Fibroblast of mammary gland (primary cell): ENCODE data around the gene HIPK1.
A peak's percentile ranks its signal among the peaks of the same experiment; 100 is the strongest.

ENCODE experiments used
- DNase-seq: peaks from one replicate; pipeline ENCODE4 v3.0.0-alpha.2; 2010; ENCODE audit warnings: low read depth
- H3K4me3 ChIP-seq: 2 replicates; pipeline ENCODE4 v1.5.1; 2011; ENCODE audit warnings: low read depth, mild to moderate bottlenecking, low read length, moderate library complexity; ENCODE audit not compliant: control insufficient read depth
- TF ChIP-seq, protein P1 (sequence below): conservative IDR thresholded peaks from 2 replicates; pipeline ENCODE4 v1.5.1; 2011; ENCODE audit warnings: low read depth, low read length, inconsistent platforms; ENCODE audit not compliant: control insufficient read depth, insufficient read depth

The HIPK1 gene

DNA sequence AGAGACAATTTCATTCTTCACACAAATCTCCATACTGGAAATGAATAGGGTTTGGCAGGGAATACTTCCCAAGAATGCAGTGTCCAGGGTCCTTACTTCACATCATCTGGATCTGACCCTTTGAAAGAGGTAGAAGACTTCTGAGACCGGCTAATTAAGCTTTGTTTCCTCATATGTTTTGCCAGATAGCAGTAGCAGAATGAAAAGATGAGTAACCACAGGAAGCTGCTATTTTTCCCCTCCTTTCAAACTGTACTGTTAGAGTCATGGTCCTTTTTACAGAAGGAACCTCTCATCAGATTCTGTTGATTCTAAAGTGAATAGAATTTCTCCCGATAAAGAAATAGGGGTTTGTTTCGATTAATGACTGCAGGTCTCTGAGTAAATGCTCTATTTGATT lies 48.8 kb downstream of the HIPK1 start:
- TF ChIP-seq, protein P1, sequence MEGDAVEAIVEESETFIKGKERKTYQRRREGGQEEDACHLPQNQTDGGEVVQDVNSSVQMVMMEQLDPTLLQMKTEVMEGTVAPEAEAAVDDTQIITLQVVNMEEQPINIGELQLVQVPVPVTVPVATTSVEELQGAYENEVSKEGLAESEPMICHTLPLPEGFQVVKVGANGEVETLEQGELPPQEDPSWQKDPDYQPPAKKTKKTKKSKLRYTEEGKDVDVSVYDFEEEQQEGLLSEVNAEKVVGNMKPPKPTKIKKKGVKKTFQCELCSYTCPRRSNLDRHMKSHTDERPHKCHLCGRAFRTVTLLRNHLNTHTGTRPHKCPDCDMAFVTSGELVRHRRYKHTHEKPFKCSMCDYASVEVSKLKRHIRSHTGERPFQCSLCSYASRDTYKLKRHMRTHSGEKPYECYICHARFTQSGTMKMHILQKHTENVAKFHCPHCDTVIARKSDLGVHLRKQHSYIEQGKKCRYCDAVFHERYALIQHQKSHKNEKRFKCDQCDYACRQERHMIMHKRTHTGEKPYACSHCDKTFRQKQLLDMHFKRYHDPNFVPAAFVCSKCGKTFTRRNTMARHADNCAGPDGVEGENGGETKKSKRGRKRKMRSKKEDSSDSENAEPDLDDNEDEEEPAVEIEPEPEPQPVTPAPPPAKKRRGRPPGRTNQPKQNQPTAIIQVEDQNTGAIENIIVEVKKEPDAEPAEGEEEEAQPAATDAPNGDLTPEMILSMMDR: no peak
- H3K4me3 ChIP-seq: no peak overlapping the region
- DNase-seq: no peak

DNA sequence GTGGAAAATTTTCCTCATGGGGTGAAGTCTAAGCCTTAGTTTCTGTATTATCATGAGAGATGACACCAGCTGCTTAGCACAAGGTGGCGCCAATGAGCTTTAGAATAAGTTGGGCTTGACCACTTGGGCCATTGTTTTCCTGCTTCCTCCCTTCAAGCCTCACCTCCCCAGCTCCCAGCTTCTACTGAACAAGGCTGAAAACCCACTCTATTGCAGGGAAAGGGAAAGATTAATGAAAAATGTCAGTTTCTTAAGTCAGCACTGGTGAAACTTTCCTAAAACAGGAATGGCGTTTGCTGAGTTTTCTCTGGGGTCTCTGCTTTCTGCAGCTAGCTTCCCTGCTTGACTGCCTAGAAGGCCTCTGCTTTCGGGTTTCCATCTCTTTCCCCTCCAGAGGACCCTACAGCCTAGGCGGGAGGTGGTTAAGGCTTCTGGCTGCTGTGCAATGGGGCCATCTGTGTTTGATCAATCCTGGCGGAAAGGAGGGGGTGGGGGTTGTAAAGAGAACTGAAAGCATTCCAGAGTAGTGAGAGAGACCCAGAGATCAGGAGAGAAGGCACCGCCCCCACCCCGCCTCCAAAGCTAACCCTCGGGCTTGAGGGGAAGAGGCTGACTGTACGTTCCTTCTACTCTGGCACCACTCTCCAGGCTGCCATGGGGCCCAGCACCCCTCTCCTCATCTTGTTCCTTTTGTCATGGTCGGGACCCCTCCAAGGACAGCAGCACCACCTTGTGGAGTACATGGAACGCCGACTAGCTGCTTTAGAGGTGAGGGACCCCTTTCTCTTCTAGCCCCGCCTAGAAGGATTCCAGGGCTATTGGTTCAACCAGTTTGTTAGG lies 50.0 kb downstream of the HIPK1 start, which contains the start of gene OLFML3:
OLFML3 (plus strand) TSS at position 612 of the 840 bp plus-strand sequence; CDS start at position 655, 43 bp downstream.
- peak; percentile 98 for DNase-seq
- TF ChIP-seq, protein P1: peak; percentile 75
- H3K4me3 ChIP-seq: peak within 1 kb of the TSS; percentile 48

DNA sequence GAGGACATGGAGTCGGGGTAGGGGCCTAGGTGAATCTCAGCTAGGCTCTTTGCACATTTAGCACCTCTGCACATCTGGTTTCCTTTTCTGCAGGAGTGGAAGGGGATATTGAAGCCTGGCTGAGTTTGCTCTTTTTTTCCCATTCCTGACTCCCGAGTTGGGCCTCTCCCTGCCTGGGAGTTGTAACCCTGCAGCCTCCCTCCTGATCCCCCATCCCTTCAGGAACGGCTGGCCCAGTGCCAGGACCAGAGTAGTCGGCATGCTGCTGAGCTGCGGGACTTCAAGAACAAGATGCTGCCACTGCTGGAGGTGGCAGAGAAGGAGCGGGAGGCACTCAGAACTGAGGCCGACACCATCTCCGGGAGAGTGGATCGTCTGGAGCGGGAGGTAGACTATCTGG lies 51.0 kb downstream of the HIPK1 start:
- TF ChIP-seq, protein P1: no peak
- peak overlapping the region; percentile 48 for H3K4me3 ChIP-seq
- DNase-seq: peak; percentile 54

DNA sequence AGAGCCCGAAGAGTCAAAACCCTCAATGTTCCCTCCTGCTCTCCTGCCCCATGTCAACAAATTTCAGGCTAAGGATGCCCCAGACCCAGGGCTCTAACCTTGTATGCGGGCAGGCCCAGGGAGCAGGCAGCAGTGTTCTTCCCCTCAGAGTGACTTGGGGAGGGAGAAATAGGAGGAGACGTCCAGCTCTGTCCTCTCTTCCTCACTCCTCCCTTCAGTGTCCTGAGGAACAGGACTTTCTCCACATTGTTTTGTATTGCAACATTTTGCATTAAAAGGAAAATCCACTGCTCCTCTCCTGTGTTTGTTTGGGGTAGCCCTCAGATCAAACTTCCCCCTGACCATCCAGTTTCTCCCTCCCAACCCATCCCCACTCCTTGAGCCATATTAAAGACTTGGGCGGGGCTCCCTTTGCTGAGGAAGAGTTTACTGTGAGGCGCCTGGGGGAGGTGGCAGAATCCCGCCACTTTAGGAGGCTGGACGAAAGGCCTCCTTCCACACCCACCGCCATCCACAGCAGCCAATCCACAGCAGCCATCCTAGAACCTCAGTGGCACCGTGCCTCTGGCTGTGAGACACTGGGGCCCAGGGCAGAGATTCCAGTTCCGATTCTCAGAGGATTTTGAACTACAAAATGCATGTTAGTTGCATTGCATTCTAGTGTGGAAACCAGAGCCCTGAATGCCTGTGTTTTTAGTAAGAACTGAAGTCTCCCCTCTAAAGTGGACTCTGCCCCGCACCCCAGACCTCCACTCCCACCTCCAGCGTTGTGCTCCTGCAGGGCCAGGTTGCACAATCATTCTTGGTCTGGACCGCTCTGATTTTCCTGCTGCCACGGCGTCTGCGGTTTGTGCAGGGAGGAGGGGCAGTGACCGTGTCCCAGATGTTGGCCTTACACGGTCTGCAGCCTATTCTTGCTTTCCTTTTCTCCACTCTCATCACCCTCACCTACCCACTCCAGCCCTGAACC lies 53.1 kb downstream of the HIPK1 start:
- DNase-seq: peak; percentile 90
- TF ChIP-seq, protein P1: no peak
- peak overlapping the region; percentile 32 for H3K4me3 ChIP-seq

DNA sequence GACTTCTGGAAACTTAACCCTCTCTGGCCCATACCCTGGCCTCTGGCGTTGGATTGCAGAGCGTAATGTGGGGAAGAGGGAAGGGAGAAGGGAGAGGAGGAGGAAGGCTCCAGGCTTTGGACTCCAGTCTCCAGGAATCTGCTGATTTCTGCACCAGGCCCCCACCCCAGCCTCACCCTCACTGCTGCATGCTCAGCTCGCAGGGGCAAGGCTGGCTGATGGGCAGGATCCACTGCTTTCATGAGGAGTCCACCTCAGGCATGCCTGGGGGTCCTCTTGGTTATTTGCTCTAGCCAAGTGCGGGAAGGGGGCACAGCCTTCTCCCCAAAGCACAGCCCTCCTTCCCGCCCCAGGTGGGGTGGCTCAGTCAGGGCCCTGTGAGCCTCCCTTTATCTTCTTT lies 53.8 kb downstream of the HIPK1 start:
- TF ChIP-seq, protein P1: no peak
- H3K4me3 ChIP-seq: peak overlapping the region; percentile 32
- DNase-seq: no peak

DNA sequence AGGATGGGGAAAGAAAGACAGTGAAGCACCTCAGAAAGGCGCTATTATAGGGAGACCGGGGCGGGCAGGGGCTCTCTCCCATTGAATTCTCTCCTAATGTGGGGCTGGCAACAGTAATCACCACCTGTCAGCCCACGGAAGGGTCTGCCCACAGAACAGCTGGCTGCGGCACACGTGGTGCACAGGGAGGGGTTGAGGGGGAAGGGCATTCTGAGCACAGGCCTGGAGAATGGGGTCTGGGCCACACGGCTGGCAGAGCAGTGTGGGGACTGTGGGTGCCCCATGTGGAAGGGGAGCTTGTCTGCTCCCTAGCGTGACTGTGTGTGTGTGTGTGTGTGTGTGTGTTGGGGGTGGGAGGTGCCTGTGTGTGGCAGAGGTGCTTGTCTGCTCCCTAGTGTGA lies 54.3 kb downstream of the HIPK1 start:
- TF ChIP-seq, protein P1: no peak
- DNase-seq: no peak
- H3K4me3 ChIP-seq: no peak overlapping the region
